T-helper 1 cell (primary cell): ENCODE results near the gene KCNK13.
"Not testable (repeated sequence)": the region's sequence is repeated elsewhere in the genome, so short reads cannot be mapped to it uniquely, and the experiment has no call there.

Experiments used
- DNase-seq, 5 donors: peaks; one replicate each; pipeline ENCODE4 v3.0.0-alpha.2; 2012 to 2020

Gene KCNK13

DNA sequence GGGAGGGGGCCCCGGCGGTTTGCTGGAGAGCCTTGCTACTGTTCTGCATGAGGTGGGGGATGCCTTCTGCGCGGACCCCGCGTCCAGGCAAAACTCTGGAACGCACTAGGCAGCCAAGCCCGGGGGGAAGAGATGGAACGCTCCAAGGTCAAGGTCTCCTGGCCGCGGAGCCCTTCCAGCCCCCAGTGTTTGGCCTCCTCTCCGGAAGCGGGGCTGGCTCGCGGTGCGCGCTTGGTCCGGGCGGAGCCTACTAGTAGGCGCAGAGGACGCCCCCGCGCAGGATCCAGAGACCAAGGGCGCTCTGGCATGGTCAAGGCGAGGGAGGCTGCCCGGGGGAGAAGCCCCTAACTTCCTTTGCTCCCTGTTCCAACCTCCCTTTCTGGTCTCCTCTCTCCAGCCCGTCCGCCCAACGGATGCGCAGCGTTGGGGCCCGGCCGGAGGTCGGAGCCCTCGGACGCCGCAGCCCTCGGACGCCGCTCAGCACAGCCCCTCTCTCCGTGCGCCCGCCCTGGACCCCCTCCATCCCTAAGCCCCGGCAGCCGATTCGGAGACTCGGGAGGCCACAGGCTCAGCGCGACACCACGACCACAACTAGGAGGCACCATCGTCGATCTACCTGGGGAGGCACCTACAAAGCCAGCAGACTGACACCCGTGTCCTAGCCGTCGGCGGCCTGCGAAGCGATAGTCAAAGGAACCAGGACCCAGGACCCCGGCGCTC, 669 bp upstream of the KCNK13 start:
- no peak for DNase-seq

DNA sequence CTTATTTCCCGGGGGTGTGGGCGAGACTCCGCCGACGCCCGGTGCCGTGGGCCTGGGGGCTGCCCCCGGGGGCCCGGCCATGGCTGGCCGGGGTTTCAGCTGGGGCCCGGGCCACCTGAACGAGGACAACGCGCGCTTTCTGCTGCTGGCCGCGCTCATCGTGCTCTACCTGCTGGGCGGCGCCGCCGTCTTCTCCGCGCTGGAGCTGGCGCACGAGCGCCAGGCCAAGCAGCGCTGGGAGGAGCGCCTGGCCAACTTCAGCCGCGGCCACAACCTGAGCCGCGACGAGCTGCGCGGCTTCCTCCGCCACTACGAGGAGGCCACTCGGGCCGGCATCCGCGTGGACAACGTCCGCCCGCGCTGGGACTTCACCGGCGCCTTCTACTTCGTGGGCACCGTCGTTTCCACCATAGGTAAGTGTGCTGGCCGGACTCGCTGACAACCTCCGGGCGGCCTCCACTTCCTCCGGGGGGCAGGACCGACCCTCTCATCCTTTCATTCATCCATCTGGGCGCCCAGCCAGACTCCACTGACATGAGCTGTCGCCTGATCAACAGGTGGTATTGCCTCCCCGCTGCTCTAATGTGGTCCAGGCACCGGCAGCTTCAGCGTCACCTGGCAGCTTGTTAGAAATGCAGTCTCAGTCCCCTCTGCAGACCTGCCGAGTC, 467 bp downstream of the KCNK13 start:
- DNase-seq = peak in 1 of 5 donors; percentile 13

DNA sequence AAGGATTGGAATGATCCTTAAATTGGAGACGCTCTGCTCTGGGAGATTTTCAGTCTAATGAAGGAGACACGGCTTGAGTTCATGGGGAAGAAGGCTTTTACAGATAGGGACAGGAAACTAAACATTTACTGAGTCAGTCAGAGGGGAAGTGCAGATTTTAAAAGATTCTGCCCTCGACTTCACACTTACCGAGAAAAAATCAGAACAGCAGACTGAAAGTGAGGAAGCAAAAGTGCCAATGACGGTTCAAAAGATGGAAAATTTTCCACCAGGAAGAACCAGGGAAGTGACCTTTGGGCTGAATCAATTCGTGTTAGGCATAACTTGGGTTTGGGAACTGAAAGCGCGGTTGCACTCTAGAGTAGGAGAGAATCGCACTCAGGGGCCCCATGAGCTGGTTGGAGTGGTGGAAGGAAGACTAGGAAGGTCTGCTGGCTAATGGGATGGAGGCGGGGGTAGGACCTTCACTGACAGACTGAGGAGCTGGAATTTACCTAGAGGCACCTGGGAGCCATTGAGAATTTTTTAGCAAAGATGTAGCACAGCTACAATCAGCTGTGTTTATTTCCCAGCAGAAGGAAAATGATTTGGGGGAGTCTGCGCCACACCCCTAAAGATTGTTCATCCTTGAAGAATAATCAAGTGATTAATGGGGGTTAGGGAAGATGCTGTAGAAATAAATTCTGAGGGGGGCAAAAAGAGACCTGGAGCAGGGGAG, 1.2 kb downstream of the KCNK13 start:
- DNase-seq = no peak

DNA sequence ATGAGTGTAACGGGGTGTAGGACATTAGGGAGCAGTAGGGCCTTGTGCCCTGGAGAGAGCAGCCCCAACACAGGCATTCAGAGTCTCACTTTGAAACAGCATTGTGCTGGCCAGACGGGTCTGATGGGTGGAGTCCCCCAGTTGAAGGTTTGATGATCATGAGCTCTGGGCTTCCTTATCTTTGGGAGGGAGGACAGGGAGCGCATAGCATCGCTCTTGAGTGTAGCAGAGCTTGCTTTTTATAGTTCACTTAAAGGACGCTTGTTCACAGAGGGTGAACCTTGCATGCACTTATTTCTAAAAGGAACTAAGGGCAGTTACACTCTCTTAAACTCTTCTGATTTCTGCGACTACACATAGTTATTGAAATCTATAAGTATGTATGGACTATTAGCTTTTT, 10.6 kb downstream of the KCNK13 start:
- no peak for DNase-seq

DNA sequence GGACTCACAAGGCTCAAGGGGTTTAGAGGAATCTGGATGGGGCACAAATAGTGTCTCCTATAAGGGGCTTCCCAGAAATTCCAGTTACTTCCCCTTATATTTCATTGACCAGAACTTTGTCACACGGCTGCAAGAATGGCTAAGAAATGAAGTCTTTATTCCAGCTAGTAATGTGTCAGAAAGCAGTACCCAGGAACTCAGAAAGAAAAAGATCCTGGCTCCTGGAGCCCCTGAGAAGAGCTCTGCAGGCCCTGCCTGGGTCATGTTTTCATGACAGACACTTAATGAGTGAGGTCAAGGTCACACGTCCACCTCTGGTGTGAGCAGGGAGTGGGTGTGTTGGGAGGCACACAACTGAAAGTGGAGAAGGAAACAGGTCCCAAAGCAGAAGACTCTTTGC, 17.8 kb downstream of the KCNK13 start:
- no peak for DNase-seq

DNA sequence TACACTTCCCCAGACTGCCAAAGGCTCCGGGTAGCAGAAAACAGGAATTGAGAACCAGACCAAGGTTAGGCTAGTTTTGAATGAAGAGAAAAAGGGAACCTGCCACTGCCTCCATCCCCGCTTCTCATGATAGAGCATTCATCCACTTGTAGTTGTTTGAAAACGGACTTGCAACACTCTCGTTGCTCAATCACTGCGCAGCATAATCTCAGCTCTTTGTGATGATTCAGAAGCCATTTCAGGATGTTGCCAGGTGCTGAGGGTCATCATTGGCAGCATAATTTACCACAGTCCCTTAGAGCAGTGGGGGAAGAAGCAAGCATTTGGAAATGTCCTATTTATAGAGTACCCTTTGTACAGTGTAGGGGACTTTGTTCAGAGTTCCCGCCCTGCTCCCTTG, 25.6 kb downstream of the KCNK13 start:
- DNase-seq = no peak

DNA sequence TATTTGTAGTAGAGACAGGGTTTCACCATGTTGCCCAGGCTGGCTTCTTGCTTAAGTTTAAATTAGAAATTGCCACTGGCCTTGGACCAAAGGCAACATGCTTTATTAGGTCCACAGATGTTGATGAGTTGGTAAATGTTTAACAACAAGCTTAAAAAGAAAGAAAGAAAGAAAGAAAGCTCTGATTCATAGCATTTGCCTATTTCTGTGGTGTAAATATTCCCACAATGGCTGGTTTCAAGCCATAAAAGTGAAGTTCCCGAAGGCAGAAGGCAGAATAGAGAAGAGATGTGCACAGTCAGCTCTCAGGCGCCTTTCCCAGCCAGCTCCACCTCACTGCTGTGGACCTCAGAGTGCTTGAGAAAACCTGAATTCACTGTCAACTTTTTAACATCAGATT, 26.4 kb downstream of the KCNK13 start:
- no peak for DNase-seq

DNA sequence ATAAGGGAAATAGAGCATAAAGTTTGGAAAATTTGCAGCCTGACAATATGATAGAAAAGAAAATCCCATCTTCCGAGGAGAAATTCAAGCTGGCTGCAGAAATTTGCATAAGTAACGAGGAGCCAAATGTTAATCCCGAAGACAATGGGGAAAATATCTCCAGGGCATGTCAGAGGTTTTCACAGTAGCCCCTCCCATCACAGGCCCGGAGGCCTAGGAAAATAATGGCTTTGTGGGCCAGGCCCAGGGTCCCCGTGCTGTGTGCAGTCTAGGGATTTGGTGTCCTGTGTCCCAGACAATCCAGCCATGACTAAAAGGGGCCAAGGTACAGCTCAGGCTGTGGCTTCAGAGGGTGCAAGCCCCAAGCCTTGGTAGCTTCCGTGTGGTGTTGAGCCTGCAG, 27.7 kb downstream of the KCNK13 start:
- DNase-seq = not testable (repeated sequence)

DNA sequence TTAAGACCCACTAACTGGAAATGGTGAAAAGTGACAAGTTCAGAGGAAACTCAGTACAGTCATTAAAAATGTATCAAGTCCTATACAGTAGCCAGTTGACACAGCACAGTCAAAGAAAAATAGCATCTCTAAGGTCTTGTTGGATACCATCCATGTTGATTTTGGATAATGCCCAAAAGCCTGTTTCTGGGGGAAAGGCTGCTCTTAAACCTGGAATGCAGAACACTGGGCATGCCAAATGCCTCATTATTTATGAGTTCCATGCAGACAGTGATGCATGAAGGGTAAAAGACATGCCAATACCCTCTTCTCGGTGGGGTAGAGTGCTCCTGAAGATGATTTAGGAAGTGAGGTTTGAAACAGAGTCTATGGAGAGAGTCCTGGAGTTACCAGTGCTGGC, 29.6 kb downstream of the KCNK13 start:
- DNase-seq = no peak

DNA sequence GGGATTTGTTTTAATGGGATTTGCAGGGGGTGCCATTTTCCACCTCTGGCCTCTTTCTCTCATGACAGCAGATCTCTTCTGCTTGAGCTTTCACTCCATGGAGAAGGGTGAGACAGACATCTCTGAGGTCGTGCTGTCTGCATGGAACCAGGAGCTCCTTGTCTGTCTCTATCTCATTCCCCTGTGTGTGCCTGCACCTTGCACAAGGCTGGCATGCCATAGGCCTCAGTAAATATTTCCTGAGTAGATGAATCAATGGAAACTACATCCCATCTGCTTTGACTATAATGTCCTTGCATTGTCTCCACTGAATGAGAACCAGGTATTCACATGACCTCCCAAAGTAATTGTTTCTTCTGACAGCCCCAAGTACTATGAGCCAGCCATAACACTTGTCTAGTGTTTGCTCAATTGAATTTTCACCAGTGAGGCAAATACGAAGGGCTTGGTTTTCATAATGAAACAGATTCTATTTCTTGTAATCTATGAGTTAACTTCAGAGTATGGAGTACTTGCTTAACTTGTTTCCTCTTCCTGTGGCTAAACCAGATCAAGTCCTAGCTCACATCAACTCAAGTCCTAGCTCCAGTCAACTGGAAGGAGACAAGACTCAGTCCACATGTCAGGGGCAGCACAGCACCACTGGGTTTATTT, 32.3 kb downstream of the KCNK13 start:
- peak in 1 of 5 donors; percentile 62 for DNase-seq

DNA sequence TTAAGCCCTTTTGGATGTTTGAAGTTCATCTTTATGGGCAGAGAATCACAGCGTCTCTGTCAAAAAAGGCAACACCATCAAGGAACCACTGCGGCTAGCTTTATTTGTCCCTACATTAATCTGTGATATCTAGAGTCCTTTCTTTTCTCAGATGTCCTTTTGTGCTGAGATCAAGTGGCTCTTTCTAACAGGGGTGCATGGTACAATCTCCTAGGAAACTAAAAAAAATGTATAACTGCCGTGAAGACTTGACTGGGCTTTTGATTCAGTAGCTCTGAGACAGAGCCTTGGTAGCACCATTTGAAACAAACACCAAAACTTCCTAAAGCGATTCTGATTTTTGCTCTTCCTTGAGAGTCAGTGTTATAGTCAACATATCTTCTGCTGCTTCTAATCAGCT, 33.3 kb downstream of the KCNK13 start:
- DNase-seq = no peak

DNA sequence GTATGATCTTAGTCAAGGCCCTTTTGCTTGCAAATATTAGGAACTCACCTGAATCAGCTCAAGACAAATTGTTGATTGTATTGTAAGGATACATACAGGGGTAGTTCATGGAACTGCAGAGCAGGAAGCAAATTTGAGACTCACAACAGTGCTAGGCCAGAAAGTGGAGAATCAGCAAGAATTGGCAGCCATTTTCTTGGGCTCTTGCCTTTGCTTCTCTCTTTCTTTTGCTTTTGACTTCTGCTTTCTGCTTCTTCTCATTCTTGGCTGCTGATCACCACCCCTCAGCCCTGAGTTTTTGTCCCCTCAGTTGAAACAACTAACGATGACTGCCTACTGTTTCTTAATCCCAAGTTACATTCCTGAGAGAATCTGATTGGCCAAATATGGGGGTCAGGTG, 34.8 kb downstream of the KCNK13 start:
- no peak for DNase-seq

DNA sequence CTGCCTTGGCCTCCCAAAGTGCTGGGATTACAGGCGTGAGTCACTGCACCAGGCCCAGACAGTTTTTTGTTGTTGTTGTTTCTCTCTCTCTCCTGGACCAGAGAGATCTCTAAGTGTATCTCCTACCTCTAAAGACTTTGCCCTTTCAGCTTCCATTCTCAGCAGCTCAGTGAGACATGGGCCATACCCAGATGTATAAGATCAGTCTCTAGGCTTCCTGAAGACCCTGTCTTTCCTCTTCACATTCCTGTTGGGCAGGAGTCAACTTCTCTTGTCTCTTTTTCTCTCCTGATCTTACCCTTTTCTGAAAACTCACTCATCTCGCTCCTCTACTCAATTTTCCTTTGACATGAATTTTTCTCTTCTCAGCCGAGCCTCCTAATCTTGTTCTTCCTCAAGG, 42.0 kb downstream of the KCNK13 start:
- DNase-seq = no peak

DNA sequence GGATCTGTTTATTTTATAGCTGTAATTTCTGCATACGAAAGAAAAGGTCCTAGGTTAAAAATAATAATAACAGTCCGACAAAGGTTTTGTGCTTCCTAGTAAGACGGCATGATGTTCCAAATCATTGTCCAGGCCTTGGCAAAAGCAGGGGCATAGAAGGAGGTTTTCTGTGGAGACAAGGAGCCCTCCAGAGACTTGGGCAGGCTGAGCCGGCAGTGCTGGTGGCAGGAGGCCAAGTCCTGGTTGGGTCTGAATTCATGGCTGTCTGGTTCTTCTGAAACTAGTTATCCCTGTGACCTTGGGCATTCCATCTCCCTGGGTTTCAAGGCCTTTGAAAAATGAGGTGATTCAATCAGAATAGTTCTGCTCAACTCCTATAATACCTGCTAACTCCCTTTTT, 44.0 kb downstream of the KCNK13 start:
- DNase-seq = no peak

DNA sequence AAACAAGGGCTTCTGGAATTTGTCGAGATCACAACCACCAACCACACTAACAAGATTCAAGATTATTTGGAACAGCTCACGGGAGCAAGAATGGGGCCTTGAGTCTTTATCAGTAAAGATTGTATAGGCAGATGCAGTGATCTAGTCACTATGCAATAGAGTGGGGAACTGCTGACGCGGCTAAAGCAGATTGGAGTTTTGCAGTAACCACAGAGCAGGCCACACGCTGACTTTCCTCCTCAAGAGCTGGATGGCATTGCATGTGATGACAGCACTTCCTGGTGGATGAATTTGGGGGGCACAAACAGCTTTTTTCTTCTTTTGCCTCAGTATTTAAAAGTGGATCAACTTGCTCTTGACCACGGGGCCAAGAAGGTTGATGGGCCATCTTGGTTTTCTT, 46.0 kb downstream of the KCNK13 start:
- no peak for DNase-seq

DNA sequence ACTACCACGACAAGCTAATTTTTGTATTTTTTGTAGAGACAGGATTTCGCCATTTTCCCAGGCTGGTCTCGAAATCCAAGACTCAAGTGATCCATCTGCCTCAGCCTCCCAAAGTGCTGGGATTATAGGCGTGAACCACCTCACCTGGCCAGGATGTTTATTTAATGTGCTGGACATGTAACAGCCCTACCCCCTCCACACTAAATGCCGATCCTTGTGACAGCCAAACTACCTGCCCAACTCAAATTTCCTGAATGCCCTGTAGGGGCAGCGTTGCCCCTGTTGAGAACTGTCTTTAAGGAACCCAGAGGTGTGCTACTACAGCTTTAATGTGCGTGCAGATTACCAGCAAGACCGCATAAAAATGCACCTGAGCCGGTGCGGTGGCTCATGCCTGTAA, 48.1 kb downstream of the KCNK13 start:
- no peak for DNase-seq

DNA sequence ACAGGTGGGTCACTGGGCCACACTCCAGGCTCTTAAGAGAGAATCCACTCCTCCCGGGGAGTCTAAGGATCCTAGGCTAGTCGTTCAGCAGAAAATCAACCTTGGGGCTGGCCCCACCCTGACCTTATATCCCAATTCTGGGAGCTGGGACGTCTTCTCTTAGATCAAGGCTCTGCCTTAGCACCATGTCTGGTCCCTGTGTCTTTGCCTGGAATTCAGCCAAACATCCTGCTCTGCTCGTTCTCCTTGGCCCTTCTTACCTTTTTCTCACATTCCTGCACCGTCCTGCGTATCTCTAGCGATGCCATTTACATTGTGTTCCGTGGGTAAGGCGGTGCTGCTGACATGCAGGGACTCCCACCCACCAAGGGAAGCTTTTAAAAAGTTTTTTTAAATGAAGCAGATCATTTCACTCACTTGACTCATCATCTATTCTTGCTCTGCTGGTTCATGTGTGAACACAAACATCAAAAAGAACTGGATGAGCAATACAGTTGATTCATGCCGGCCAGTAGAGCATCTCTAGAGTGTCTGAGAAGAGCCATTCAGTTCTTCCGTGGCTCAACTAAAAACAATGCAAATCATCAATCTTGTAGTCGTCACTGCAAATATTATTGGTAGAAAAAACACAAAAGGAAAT, 50.2 kb downstream of the KCNK13 start:
- DNase-seq = no peak

DNA sequence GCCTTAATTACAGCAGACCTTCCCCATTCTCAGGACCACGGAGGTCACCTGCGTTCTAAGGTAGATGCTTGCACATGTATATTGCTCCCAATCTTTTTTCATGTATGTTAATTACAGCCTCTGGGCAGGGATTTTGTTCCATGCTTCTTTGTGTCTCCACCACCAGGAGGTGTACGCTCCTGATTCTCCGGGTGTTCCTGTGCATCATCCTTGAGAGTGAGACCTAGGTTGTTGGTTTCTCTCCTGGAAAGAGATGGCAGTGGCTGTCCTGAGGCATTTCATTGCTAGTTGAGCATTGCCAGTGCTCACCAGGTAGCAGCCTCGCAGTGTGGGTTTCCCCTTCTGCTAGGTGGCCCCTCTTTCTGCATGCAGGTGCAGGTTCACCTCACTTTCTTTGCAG, 52.8 kb downstream of the KCNK13 start:
- no peak for DNase-seq

DNA sequence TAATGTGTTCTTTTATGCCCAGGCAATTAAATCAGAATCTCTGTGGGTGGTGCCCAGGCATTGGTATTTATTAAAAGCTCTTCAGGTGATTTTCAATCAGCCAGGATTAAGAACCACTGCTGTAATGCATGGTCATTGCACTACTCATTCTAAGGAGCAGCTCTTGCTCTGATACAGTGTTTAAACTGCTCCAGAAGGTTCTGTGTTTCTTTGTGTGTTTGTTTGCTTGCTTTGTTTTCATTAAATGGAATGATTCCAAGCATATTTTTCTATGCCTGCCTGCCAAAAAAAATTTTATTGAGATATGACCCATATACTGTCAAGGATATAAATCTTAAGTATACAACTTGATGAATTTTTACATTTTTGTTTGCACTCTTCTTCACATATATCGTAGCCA, 54.0 kb downstream of the KCNK13 start:
- no peak for DNase-seq

DNA sequence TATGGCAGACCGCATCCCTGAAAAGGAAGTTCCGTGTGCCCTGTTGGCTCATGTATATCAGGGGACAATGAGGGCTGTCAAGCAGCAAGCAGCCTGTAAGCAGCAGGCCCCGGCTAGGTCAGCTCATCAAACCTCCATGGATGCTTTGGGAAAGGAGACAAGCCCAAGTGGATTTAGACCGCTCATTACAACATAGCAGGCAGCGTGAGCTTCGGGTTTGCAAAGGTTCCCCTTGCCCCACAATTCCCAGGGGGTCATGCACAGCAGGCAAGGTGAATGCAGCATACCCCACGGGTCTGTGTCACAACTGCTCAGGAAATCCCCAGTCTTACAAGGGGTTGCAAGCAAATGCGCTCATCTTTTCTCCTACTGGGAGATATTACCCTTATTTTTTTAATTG, 54.6 kb downstream of the KCNK13 start:
- DNase-seq = no peak

DNA sequence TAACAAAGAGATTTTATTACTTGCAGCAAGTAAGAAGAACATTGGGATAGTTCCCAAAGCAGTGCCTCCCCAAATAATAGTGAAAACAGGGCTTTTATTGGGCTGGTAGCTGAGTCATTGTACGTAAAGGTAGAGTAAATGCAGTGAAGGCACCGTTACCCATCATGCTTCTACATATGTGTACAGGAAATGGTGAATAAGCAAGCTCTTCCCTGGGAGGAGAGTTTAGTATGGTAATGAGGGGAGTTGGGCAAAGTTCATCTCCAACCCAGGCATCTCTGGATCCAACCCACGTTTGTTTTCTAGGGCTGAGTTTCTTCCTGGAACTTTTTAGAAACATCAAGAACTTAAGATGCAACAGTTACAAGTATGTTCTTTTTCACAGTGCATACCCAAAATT, 56.2 kb downstream of the KCNK13 start:
- DNase-seq = no peak

DNA sequence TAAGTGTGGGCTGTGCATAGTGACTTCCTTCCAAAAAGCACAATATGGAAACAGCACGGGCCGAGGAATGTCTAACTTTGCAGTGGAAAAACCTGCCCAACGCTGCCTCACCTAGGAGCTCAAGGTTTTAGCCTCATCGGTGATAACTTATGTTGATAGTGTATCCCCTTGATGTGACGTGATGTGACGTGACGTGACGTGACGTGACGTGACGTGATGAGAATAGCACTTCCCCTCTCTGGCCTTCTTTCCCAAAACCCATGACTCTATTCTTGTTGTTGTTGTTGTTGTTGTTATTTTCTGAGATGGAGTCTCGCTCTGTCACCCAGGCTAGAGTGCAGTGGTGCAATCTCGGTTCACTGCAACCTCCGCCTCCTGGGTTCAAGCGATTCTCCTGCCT, 64.5 kb downstream of the KCNK13 start:
- no peak for DNase-seq
